HG03342 (cell line): ENCODE results near the gene GRK3.
A peak's percentile ranks its signal among the peaks of the same experiment; 100 is the strongest.
"Not testable (repeated sequence)": the region's sequence is repeated elsewhere in the genome, so short reads cannot be mapped to it uniquely, and the experiment has no call there.

ENCODE experiments used
- ATAC-seq: cut with Tn5 transposase; IDR thresholded peaks from one replicate; pipeline ENCODE4 v1.9.1; 2021; ENCODE audit warnings: mild to moderate bottlenecking, moderate library complexity; ENCODE audit not compliant: unreplicated experiment

Gene GRK3

GRCh38 chr22:25623851-25624250, 59.4 kb downstream of the GRK3 start:
- no peak for ATAC-seq

DNA sequence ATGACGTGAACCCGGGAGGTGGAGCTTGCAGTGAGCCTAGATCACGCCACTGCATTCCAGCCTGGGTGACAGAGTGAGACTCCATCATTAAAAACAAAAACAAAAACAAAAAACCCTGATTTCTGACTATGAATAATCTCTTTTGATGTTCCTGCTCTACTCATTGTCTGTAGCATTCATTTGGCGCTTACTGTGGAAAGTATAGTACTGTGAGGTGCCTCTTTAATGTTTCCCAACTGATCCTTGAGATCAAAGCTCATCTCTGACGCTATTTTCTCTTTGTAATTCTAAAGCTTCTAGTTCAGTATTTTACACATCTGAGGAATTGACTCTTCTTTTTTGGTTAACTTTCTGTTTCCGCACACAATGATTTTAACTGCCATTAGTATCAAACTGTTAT, 60.0 kb downstream of the GRK3 start:
- no peak for ATAC-seq

- not testable (repeated sequence) for ATAC-seq
Measured at GRCh38 chr22:25625747-25626623, 61.5 kb downstream of the GRK3 start.

DNA sequence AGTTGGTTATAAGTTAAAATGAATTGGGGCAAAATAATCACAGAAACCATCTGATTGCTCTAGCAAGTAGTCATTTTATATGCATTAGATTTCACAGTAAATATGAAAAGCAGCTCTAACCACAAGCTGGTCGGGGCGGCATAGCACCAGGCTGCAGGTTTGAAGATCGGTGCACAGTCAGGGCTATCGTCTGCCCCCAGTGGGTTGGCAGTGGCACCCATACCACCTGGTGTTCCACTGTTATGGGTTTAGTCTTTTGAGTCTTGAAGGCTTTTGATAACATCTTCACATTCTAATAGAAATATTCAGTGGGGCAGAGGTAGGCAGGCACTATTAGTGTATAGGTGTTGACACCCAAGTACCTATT, 62.1 kb downstream of the GRK3 start:
- no peak for ATAC-seq

DNA sequence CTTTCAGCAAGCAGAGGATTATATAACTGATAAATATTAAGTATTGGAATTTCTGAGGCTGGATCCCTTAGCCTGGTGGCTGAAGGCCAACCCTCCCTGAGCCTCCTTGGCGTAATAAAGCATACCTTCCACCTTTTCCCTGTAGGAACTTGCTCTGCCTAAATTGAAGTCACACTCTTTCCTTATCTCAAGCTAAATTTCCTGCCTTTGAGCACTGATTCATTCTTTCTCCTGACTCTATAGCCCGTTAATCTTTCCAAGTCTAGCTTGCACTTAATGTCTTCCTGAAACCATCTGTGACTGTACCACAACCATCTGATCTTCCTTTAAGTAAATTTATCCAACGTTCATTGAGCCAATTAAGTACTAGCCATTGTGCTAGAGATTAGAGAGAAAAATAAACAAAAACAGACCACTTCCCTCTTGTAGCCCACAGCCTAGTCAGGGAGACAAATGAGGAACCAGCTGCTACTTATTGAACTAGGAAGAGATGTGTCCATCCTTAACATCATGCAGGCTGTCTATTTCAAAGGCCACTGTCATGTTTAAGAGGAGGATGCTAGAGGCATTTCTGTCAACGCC, 62.9 kb downstream of the GRK3 start:
- no peak for ATAC-seq

GRCh38 chr22:25628494-25628893, 64.0 kb downstream of the GRK3 start:
- ATAC-seq: no peak

DNA sequence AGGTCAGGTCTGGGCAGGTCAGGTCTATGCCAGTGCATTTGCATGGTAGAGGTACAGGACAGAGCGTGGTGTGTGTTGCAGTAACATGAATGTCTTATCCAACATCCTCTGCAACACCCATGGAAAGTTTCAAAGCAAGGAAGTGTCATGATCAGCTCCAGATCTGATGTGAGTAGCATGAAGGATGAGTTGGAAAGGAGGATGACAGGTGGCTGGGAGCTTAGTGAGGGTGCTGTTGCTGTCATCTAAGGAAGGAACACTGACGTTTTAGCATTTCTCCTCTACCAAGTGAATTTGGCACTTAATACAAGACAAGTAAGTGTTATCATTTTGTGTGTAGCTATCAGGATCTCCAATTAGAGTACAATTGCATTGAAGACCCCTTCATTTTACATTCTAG, 65.1 kb downstream of the GRK3 start:
- ATAC-seq: no peak

- no peak for ATAC-seq
Measured at GRCh38 chr22:25630447-25630846, 66.0 kb downstream of the GRK3 start.

DNA sequence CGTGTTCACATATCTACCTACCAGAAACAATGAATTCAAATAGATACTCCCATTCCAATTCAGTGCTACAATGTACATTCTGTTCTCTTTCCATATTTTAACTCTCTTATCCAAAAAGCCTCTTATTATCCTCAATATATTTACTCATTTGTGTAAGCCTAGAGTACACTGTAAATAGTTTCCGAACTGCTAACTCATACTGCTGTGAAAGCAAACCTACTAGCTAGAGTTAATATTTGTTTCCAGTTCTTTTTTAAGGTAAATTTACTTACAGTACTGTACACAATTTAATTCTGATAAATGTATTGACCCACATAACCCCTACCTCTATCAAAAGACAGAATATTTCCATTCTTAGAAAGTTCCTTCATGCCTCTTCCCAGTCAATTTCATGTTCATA, 71.8 kb downstream of the GRK3 start:
- no peak for ATAC-seq

- ATAC-seq: no peak
Measured at GRCh38 chr22:25637032-25637431, 72.6 kb downstream of the GRK3 start.

DNA sequence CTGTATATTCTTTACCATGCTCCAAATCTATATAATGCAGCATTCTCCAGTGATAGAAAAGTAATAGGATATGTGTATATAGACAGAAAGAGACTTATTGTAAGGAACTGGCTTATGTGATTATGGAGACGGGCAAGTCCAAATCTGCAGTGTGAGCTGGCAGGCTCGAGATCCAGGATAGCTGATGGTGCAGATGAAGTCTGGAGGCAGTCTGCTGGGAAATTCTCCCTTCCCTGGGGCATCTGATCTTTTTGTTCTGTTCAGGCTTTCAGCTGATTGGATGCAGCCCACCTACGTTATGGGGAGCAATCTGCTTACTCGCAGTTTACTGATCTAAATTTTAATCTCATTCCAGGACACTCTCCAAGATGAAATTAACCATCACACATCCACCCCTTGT, 73.2 kb downstream of the GRK3 start:
- no peak for ATAC-seq

- ATAC-seq: no peak
Measured at GRCh38 chr22:25638638-25639037, 74.2 kb downstream of the GRK3 start.

DNA sequence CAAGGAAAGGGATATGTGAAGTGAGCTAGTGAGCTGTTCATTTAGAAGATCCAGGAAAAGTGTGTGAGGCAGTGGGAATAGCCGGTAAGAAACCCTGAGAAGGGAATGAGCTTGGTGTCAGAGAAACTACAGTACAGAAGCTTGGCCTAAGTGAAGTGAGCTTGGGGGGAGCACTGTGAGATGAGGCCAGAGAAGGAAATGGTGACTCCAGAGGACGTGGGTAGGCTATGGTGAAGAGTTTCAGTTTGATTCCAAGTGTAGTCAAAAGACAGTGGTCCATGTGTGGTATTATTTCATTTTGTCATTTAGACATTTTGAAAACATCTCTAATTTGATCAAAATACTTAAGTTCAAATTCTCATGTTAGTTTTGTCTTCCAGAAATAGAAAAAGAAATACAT, 77.2 kb downstream of the GRK3 start:
- ATAC-seq: no peak

DNA sequence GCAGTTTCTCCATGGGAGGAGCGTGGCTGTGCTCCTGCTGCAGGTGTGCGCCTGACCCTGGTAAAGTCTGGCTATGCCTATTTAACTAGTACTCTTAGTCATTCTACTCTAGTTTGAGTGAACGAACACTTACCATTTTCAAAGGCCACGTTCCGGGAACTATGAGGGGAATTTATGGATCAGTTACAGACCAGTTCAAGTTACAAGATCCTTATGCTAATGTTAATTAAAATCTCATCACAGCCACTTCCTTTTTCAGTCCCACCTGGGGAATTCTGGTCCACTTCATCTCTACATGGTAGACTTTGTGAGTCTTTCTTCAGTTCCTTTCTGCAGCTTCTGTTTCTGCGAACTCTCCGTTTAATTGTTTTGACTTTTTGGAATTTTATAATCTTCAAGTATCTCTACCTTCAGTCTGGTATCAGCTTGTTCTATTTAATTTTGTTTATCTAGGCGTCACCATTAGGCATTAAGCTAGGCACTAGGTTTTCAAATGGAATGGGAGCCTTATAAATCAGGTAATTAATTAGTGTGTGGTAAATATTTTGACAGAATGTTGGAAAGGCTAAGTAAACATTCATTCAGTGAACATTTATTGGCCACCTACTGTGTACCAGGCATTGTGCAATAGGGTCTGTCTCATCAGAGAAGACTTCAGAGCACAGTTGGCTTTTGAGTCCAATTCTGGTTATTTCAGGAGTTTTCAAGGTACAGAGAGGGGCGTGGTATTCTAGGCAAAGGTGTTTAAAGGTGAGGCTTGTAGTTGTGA, 78.9 kb downstream of the GRK3 start:
- ATAC-seq: no peak

- ATAC-seq: no peak
Measured at GRCh38 chr22:25644122-25644521, 79.6 kb downstream of the GRK3 start.

GRCh38 chr22:25645266-25645665, 80.8 kb downstream of the GRK3 start:
- ATAC-seq: no peak

DNA sequence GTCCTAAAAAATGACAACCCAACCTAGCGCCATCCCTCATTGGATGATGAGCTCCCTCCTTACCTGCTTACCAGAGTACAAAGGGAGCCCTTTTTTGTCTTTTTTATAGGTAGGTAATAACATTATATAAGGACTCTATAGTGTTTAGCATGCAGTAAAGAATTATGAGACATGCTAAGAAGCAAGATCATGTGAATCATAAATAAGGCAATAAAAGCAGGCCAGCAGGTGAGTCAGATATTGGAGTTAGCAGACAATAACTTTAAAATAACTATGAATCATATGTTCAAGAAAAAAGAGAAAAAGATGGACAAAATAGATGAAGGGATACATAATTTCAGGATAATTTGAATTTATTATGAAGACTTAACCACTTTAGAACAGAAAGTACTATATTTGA, 81.5 kb downstream of the GRK3 start:
- no peak for ATAC-seq

- ATAC-seq: peak; percentile 42
Measured at GRCh38 chr22:25650833-25651232, 86.4 kb downstream of the GRK3 start.

GRCh38 chr22:25651332-25652085, 87.0 kb downstream of the GRK3 start:
- ATAC-seq: no peak

DNA sequence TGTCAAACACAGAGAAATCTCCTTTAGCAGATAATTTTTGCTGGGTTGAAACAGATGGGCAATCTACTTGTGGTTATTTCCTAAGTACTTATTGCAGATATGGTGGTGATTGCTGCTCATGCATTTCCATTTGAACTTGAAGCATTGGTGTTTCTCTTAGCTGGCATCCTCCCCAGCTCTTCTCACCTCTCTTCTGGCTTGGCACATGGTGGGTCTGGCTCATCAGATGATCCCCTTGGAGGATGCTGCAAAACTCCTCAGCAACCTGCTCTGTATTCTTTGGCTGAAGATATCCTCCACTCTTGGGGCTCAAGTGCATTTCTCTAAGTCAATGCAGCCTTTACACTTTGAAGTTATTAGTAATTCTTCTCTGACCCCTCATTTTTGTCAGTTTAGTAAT, 90.2 kb downstream of the GRK3 start:
- ATAC-seq: no peak

DNA sequence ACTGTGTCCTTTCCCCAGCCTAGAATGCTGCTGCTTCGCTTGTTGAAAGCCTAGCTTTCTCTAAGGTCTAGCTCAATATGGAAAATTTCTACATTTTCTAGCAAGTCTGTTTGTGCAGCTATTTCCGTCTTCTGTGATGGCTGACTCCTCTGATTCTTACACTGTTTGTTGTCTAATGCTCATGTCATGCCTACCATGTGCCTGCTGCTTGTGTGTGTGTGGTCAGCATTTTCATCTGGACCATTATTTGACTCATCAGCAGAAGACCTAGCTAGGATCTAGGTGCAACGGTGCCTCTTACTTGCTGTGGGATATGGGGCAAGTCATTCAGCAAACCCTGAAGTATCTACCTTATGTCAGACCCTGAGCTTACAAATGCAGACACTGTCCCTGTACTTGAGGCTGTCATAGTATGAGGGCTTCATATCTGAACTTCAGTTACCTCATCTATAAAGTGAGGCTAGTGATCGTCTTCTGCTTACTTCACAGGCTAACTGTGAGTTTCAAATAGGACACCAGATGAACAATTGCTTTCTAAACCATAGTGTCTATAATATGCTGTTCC, 91.0 kb downstream of the GRK3 start:
- ATAC-seq: no peak
